ENCODE data around the gene NCAM1. TPM values are rescaled to one million over a fixed set of nuclear protein-coding genes. Genes with fewer than 3 reads are reported as not detected.

Gene NCAM1
- total and polyA plus RNA-seq, 8 donors = 1.7 to 45.0 (median 37.6) TPM

- Histone ChIP-seq H3K9me3 (no peaks in the 10 kb centered on the region), H3K27ac (no peak overlapping the region), H3K36me3 (no peaks in the 10 kb centered on the region), H3K4me3 (no peak overlapping the region), H3K27me3 (no peaks in the 10 kb centered on the region), H3K4me1 (no peaks in the 10 kb centered on the region)
- intact Hi-C loops (cut with DNase I) = no loop called here
- ATAC-seq = no peak
- DNase-seq = peak in 1 of 4 donors; percentile 81
- no peak for TF ChIP-seq CTCF (IDR thresholded peaks at IDR 0.05)
Measured at GRCh38 chr11:113159988-113160807, 199.0 kb downstream of the NCAM1 start.

- intact Hi-C loops (cut with DNase I) = no loop called here
- Histone ChIP-seq H3K27ac (no peak overlapping the region), H3K4me1 (no peaks in the 10 kb centered on the region), H3K4me3 (no peak overlapping the region), H3K9me3 (no peaks in the 10 kb centered on the region), H3K36me3 (no peaks in the 10 kb centered on the region), H3K27me3 (no peaks in the 10 kb centered on the region)
- TF ChIP-seq CTCF (IDR thresholded peaks at IDR 0.05) = no peak
- DNase-seq (no peak), ATAC-seq (no peak)
Measured at GRCh38 chr11:113160808-113161124, 199.5 kb downstream of the NCAM1 start.

- no peaks in the 10 kb centered on the region for H3K27me3 ChIP-seq
- TF ChIP-seq CTCF (IDR thresholded peaks at IDR 0.05) = no peak
- no peaks in the 10 kb centered on the region for H3K36me3 ChIP-seq
- peak in 1 of 4 donors; percentile 46 for DNase-seq
- H3K9me3 ChIP-seq = no peaks in the 10 kb centered on the region
- H3K27ac ChIP-seq = no peak overlapping the region
- H3K4me1 ChIP-seq = no peaks in the 10 kb centered on the region
- ATAC-seq = no peak
- intact Hi-C loops (cut with DNase I) = no loop called here
- no peak overlapping the region for H3K4me3 ChIP-seq
Measured at GRCh38 chr11:113161711-113162591, 200.7 kb downstream of the NCAM1 start.

- TF ChIP-seq CTCF (IDR thresholded peaks at IDR 0.05) = no peak
- Histone ChIP-seq H3K4me1 (no peaks in the 10 kb centered on the region), H3K9me3 (no peaks in the 10 kb centered on the region), H3K27me3 (no peaks in the 10 kb centered on the region), H3K27ac (no peak overlapping the region), H3K4me3 (no peak overlapping the region), H3K36me3 (no peaks in the 10 kb centered on the region)
- DNase-seq (no peak), ATAC-seq (peak; percentile 15)
- intact Hi-C loops (cut with DNase I) = no loop called here
Measured at GRCh38 chr11:113162592-113162962, 201.4 kb downstream of the NCAM1 start.
